Activated CD4-positive, alpha-beta memory T cell treated with anti-CD3 and anti-CD28 coated beads, Interleukin-2, amount 10 ng/mL, durations not matched to agents 7 days and 5 days (primary cell): Measurements from ENCODE around the gene TTC3. TPM values are rescaled to one million over a fixed set of nuclear protein-coding genes. Genes with fewer than 3 reads are reported as not detected.
"Not testable (repeated sequence)": the region's sequence is repeated elsewhere in the genome, so short reads cannot be mapped to it uniquely, and the experiment has no call there.

Source experiments
- CTCF ChIA-PET: fragments of 350-600 bp; sonication (Branson Sonifier 250); formaldehyde crosslinking; loops from one replicate; lab custom pipeline; 2021; ENCODE audit warnings: antibody characterized with exemption, inconsistent platforms; lab: Charles Lee
- POLR2A ChIA-PET: fragments of 350-600 bp; sonication (Branson Sonifier 250); formaldehyde crosslinking; loops from one replicate; lab custom pipeline; 2021; ENCODE audit warnings: antibody characterized with exemption; lab: Charles Lee
- DNase-seq: peaks from one replicate; pipeline ENCODE4 v3.0.0-alpha.2; 2020
- H3K27ac Mint-ChIP-seq: one replicate; pipeline ENCODE4 v1.8.0; 2021; ENCODE audit warnings: mild to moderate bottlenecking, mixed read lengths
- H3K27me3 Mint-ChIP-seq: one replicate; pipeline ENCODE4 v1.8.0; 2021; ENCODE audit warnings: mixed read lengths
- H3K36me3 Mint-ChIP-seq: one replicate; pipeline ENCODE4 v1.8.0; 2021; ENCODE audit warnings: low read depth, mixed read lengths
- H3K4me1 Mint-ChIP-seq: one replicate; pipeline ENCODE4 v1.8.0; 2021; ENCODE audit warnings: mixed read lengths
- H3K4me3 Mint-ChIP-seq: one replicate; pipeline ENCODE4 v1.8.0; 2021; ENCODE audit warnings: mild to moderate bottlenecking, mixed read lengths
- H3K9me3 Mint-ChIP-seq: one replicate; pipeline ENCODE4 v1.8.0; 2021; ENCODE audit warnings: mixed read lengths
- total RNA-seq, 2 experiments: library from RNA; stranded (reverse); gene quantifications; one replicate each; pipeline ENCODE4 v1.2.3, GENCODE V29; 2021

Gene TTC3
- total RNA-seq, 2 experiments from 2014 or later: 43.9 to 44.5 TPM

DNA sequence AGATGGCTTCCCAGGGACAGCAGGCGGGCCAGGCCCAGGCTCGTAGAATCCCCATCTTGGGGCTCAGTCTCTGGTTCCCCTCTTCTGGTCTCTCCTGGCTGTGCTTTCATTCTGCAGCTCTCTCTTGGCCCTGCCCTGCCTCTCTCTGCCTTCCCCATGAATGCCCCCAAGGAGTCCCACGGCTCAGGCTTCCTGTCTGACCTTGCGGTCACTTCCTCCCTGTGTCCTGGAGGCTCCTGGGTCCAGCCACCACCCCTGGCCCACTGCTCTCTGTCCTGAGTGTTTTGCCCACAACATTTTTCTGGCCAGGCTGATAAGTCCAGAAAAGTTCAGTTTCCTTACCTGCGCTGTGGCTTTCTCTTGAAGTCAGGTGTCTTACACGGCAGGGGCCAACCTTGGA, 29.2 kb upstream of the TTC3 start:
- Mint-ChIP-seq H3K27me3 (peaks cover 6% of the 10 kb centered on the region), H3K4me1 (peaks cover 13% of the 10 kb centered on the region), H3K9me3 (no peaks in the 10 kb centered on the region), H3K4me3 (no peak overlapping the region), H3K36me3 (no peaks in the 10 kb centered on the region), H3K27ac (no peak overlapping the region)
- CTCF ChIA-PET: no interaction called here
- DNase-seq: no peak
- POLR2A ChIA-PET: no interaction called here

DNA sequence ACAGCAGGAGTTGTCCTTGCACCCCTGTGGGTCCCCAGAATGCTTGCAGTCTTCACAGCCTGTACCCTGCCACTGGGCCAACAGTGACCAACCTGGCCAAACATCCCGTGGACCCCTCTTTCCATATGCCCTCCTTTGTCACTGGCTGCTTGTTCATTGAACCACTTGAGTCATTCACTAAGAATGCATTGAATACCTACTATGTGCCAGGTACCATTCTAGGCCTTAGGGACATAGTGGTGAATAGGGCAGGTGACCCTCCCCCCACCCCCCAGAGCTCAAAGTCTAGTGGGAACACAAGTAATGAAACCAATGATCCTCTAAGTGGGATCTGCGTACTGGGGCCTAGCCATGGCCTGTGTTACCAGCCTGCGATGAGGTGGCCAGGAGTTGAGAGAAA, 28.4 kb upstream of the TTC3 start:
- ChIA-PET POLR2A (no interaction called here), CTCF (no interaction called here)
- Mint-ChIP-seq H3K27me3 (peaks cover 6% of the 10 kb centered on the region), H3K4me1 (peaks cover 13% of the 10 kb centered on the region), H3K9me3 (no peaks in the 10 kb centered on the region), H3K4me3 (no peak overlapping the region), H3K27ac (no peak overlapping the region), H3K36me3 (no peaks in the 10 kb centered on the region)
- no peak for DNase-seq

DNA sequence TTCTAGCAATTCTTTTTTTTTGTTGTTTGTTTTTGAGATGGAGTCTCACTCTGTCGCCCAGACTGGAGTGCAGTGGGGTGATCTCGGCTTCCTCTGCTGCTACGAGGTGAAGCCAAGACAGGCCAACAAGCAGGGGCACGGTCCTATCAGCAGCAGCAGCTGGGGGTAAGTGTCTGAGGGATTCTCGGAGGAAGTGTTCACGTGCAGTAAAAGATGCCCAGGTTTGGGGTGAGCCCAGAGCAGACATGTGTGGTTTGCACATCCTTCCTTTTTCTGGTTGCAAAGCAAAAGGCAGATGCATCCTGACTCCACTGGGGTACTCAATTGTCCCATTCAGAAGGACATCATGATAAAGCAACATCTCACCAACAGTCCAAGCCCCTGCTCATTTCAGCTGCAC, 27.9 kb upstream of the TTC3 start:
- H3K9me3 Mint-ChIP-seq: no peaks in the 10 kb centered on the region
- peaks cover 13% of the 10 kb centered on the region for H3K4me1 Mint-ChIP-seq
- peak; percentile 32 for DNase-seq
- H3K4me3 Mint-ChIP-seq: no peak overlapping the region
- H3K27ac Mint-ChIP-seq: no peak overlapping the region
- no peaks in the 10 kb centered on the region for H3K36me3 Mint-ChIP-seq
- H3K27me3 Mint-ChIP-seq: peaks cover 8% of the 10 kb centered on the region
- ChIA-PET POLR2A (no interaction called here), CTCF (no interaction called here)

DNA sequence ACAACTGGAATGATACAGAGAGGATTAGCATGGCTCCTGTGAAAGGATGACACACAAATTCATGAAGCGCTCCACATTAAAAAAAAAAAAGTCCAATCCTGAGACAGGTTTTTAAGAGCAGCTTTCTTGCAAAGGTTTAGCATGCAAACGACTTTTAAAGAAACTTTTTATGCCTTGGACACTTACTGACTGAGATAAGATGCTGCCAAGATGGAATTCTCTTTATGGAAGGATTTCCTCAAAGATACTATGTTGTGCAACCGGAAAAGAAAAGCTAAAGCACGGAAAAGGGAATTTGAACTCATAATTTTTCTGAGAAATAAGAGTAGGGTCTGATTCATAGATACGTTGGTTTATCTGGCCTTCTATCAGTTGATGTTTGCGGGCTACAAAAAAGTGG, 27.5 kb upstream of the TTC3 start:
- no peak for DNase-seq
- Mint-ChIP-seq H3K9me3 (no peaks in the 10 kb centered on the region), H3K27ac (no peak overlapping the region), H3K27me3 (peaks cover 8% of the 10 kb centered on the region), H3K4me3 (no peak overlapping the region), H3K4me1 (peaks cover 13% of the 10 kb centered on the region), H3K36me3 (no peaks in the 10 kb centered on the region)
- CTCF ChIA-PET: no interaction called here
- POLR2A ChIA-PET: no interaction called here

DNA sequence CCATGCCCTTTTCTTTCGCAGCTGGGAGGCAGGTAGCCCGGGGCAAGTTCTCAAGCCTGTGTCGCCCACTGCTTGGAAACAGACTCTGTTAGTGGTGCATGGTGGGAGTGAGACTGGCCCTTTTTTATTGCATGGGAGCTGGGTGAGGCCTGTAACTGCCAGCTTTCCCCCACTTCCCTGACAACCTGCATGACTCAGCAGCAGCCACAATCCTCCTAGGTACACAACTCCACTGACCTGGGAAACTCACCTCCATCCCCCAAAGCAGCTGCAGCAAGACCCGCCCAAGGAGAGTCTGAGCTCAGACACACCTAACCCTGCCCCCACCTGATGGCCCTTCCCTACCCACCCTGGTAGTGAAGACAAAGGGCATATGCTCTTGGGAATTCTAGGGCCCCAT, 26.0 kb upstream of the TTC3 start:
- CTCF ChIA-PET: no interaction called here
- POLR2A ChIA-PET: no interaction called here
- peaks cover 11% of the 10 kb centered on the region for H3K27me3 Mint-ChIP-seq
- H3K36me3 Mint-ChIP-seq: no peaks in the 10 kb centered on the region
- H3K9me3 Mint-ChIP-seq: no peaks in the 10 kb centered on the region
- peaks cover 13% of the 10 kb centered on the region for H3K4me1 Mint-ChIP-seq
- no peak overlapping the region for H3K27ac Mint-ChIP-seq
- H3K4me3 Mint-ChIP-seq: no peak overlapping the region
- no peak for DNase-seq

DNA sequence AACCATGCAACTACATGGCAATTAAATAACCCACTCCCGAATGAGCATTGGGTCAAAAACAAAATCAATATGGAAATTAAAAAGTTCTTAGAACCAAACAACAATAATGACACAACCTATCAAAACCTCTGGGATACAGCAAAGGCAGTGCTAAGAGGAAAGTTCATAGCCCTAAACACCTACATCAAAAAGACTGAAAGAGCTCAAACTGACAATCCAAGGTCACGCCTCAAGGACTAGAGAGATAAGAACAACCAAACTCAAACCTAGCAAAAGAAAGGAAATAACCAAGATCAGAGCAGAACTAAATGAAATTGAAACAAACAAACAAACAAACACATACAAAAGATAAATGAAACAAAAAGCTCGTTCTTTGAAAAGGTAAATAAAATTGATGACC, 23.3 kb upstream of the TTC3 start:
- H3K9me3 Mint-ChIP-seq, H3K36me3 Mint-ChIP-seq, CTCF ChIA-PET, POLR2A ChIA-PET, H3K27ac Mint-ChIP-seq, DNase-seq, H3K4me3 Mint-ChIP-seq: not testable (repeated sequence)
- Mint-ChIP-seq H3K4me1 (peaks cover 11% of the 10 kb centered on the region), H3K27me3 (peaks cover 13% of the 10 kb centered on the region)

DNA sequence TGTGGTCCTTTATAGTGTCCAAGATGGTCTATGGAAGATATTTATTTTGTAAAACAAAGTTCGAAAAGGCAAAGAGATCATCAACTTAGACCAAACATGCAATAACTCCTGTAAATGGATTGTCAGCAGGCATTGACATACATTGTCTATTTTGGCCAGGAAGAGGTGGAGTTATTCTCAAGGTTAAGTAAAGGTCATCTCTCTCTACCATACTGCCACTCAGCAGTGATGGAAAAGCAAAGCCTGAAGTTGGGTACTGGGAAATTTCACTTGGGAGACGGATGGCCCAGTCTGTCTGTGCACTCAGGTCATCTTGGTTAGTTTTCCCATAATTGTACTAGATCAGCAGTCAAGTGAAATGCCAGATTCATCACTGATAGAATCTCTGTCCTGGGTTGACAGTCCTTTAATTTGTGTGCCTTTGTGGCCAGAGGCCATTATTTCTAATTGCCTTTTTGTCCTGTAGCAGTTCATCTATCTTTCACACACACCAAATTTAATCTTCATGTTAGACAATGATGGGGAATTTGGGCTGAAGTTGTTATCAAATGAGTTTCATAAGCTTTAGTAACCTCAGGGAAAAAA, 17.7 kb upstream of the TTC3 start:
- POLR2A ChIA-PET: no interaction called here

DNA sequence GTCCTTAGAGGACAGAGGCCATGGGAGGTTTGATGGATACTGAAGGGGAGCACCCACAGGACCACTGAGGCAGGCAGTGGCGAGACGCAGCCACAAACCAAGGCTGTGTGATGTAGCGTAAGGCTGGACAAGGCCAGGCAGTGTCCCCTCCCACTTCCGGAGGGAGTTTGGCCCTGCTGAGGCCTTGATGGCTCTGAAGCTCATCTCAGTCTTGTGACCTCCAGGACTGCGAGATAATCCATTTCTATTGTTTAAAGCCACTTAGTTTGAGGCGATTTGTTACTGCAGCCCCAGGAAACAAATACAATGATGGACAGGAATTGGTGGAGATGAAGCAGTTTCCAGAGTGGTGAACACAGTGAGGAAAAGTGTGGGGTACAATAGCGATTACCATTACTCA, 15.4 kb upstream of the TTC3 start:
- no peak overlapping the region for H3K27ac Mint-ChIP-seq

More for the DNA sequence above, 17.7 kb upstream of the TTC3 start:
- Mint-ChIP-seq H3K36me3 (no peaks in the 10 kb centered on the region), H3K9me3 (no peaks in the 10 kb centered on the region), H3K4me1 (no peaks in the 10 kb centered on the region), H3K4me3 (no peak overlapping the region), H3K27me3 (peaks cover 6% of the 10 kb centered on the region), H3K27ac (no peak overlapping the region)
- CTCF ChIA-PET: no interaction called here
- no peak for DNase-seq

DNA sequence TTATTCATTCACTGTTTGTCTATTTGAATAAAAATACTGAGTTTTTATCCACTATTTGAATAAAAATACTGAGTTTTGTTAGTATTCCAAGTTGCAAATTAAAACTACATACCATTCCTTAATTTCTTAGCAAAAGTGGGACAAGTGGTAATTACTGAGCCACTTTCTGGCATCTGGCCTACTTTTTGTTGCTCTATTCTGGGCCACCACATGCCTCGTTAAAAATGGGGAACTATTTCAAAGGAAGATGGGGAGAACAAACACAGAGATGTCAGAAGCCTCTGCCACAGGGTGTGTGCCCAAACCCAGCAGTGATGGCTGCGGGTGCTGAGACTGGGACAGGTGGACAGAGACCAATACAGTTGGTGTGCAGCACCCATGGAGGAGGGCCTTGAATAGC, 14.8 kb upstream of the TTC3 start:
- DNase-seq: no peak
- peaks cover 3% of the 10 kb centered on the region for H3K27me3 Mint-ChIP-seq
- POLR2A ChIA-PET: no interaction called here
- CTCF ChIA-PET: no interaction called here
- no peaks in the 10 kb centered on the region for H3K36me3 Mint-ChIP-seq
- H3K4me1 Mint-ChIP-seq: no peaks in the 10 kb centered on the region
- no peak overlapping the region for H3K4me3 Mint-ChIP-seq
- no peak overlapping the region for H3K27ac Mint-ChIP-seq
- H3K9me3 Mint-ChIP-seq: no peaks in the 10 kb centered on the region

More for the DNA sequence above, 15.4 kb upstream of the TTC3 start:
- ChIA-PET CTCF (no interaction called here), POLR2A (no interaction called here)
- Mint-ChIP-seq H3K36me3 (no peaks in the 10 kb centered on the region), H3K9me3 (no peaks in the 10 kb centered on the region), H3K4me1 (no peaks in the 10 kb centered on the region), H3K4me3 (no peak overlapping the region), H3K27me3 (peaks cover 3% of the 10 kb centered on the region)
- DNase-seq: no peak

DNA sequence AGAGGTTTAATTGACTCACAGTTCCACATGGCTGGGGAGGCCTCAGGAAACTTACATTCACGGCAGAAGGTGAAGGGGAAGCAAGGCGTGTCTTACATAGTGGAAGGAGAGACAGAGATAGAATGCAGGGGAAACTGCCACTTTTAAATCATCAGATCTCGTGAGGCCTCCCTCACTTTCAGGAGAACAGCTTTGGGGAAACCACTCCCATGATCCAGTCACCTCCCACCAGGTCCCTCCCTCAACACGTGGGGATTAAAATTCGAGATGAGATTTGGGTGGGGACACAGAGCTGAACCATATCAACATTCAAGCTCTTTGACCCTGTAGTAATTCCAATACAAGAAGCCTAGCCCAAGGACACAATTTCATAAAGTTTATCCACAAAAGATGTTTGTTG, 13.9 kb upstream of the TTC3 start:
- no peak for DNase-seq
- Mint-ChIP-seq H3K4me1 (no peaks in the 10 kb centered on the region), H3K27ac (no peak overlapping the region), H3K9me3 (no peaks in the 10 kb centered on the region), H3K36me3 (no peaks in the 10 kb centered on the region), H3K4me3 (no peak overlapping the region), H3K27me3 (peaks cover 3% of the 10 kb centered on the region)
- POLR2A ChIA-PET: no interaction called here
- CTCF ChIA-PET: no interaction called here

DNA sequence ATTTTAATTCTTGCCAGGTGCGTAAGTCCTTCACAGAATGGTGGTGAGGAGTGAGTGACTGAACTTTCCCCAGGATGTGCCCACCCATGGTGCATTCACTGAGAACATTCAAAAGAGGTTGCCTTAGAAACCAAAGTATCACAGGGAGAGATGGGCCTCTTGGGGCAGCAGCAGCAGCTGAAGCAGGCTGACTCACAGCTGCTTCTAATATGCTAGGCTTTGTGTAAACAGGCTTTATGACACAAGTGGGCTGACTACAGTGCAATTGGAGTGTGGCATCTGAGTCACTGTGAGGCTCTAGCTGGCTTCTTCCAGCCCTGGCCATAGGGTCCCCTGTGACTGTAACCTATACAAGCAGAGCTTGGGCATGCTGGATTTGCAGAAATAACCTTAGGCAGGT, 12.8 kb upstream of the TTC3 start:
- no peak for DNase-seq
- no peak overlapping the region for H3K27ac Mint-ChIP-seq
- no peaks in the 10 kb centered on the region for H3K27me3 Mint-ChIP-seq
- no peak overlapping the region for H3K4me3 Mint-ChIP-seq
- H3K4me1 Mint-ChIP-seq: no peaks in the 10 kb centered on the region
- no peaks in the 10 kb centered on the region for H3K9me3 Mint-ChIP-seq
- CTCF ChIA-PET: no interaction called here
- POLR2A ChIA-PET: no interaction called here
- no peaks in the 10 kb centered on the region for H3K36me3 Mint-ChIP-seq

DNA sequence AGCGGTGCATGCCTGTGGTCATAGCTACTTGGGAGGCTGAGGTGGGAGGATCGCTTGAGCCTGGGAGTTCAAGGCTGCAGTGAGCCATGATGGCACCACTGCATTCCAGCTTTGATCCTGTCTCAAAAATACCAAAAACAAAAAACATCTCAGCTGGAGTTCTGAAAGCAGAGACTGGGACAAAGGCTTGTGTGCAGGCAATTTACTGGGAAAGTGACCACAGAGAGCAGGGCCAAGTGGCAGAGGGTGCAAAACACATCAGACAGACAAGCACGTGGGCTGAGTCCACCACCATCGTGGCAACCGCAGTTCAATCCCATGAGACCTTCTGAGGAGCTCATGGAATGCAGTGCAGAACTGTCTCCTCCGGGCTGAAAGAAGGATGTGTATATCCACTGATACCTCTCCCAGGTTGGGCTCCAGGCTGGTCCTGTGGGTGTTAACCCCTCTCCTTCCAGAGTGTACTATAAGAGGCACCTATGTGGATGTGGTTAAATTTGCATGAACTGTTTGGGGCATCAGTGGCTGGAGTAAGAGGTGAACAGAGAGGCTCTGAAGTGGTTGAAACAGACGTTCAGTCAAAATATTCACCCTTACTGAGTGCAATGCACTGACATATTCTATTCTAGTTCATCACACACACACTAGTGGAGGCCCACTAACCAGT, 11.0 kb upstream of the TTC3 start:
- H3K27me3 Mint-ChIP-seq: no peaks in the 10 kb centered on the region
- ChIA-PET POLR2A (no interaction called here), CTCF (no interaction called here)
- H3K9me3 Mint-ChIP-seq: no peaks in the 10 kb centered on the region
- peaks cover 3% of the 10 kb centered on the region for H3K36me3 Mint-ChIP-seq
- DNase-seq: no peak
- no peak overlapping the region for H3K27ac Mint-ChIP-seq
- no peak overlapping the region for H3K4me3 Mint-ChIP-seq
- H3K4me1 Mint-ChIP-seq: no peaks in the 10 kb centered on the region

DNA sequence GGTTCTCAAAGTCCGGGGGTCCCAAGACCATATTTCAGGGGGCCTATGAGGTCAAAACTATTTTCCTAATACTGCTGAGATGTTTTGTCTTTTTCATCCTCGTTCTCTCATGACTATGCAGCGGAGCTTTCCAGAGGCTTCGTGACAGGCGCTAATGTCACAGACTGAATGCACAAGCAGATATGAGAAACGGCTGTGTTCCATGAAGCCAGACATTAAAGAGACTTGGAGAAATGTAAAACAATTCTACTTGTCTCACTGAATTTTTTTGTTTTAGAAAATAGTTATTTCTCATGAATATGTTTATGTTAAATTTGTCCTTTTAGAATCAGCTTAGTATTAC, 10.5 kb upstream of the TTC3 start:
- H3K4me3 Mint-ChIP-seq: no peak overlapping the region
- H3K9me3 Mint-ChIP-seq: no peaks in the 10 kb centered on the region
- POLR2A ChIA-PET: no interaction called here
- H3K4me1 Mint-ChIP-seq: no peaks in the 10 kb centered on the region
- H3K27me3 Mint-ChIP-seq: no peaks in the 10 kb centered on the region
- no peak for DNase-seq
- CTCF ChIA-PET: no interaction called here
- H3K27ac Mint-ChIP-seq: no peak overlapping the region
- peaks cover 3% of the 10 kb centered on the region for H3K36me3 Mint-ChIP-seq

DNA sequence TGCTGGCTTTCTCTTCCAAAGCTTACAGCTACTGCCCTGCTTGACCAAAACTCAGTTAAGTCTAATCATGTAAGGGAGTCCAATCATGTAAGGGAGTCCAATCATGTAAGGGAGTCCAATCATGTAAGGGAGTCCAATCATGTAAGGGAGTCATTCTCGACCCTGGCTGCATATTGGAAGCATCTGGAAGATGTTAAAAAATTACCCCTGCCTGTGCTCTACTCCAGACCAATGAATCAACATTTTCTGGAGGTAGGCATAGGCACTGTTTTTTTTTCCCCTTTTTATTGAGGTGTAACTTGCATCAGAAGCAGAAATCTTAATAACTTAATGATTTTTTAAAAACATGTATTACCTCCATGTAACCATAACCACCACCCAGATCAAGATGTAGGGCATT, 9.6 kb upstream of the TTC3 start:
- ChIA-PET POLR2A (no interaction called here), CTCF (no interaction called here)
- Mint-ChIP-seq H3K4me1 (no peaks in the 10 kb centered on the region), H3K36me3 (peaks cover 3% of the 10 kb centered on the region), H3K9me3 (no peaks in the 10 kb centered on the region), H3K4me3 (no peak overlapping the region), H3K27me3 (no peaks in the 10 kb centered on the region), H3K27ac (no peak overlapping the region)
- no peak for DNase-seq
